Body of pancreas (tissue), 4 donors: ENCODE data around the gene PHF13.

ENCODE experiments used
- CTCF ChIP-seq, 7 experiments: fragments of 450-650 bp in 4 of 7; fragments of 200-600 bp in 3 of 7; sonication (generic) in 3 of 7; IDR thresholded peaks; one replicate each; pipeline ENCODE4 v1.5.1; 2016 to 2019; ENCODE audit warnings: antibody characterized with exemption in 7 of 7
- POLR2A ChIP-seq, 3 donors: fragments of 450-650 bp; IDR thresholded peaks; one replicate each; pipeline ENCODE4 v1.6.1; 2016; ENCODE audit warnings: antibody characterized with exemption in 3 of 3, mild to moderate bottlenecking in 2 of 3

GRCh38 chr1:6585841-6586240, 27.7 kb upstream of the PHF13 start:
- TF ChIP-seq CTCF (IDR thresholded peaks at IDR 0.05) = no peak
- TF ChIP-seq POLR2A (IDR thresholded peaks at IDR 0.05) = no peak
